IMR-90 (cell line): Measurements from ENCODE around the gene PALLD. TPM values are rescaled to one million over a fixed set of nuclear protein-coding genes. Genes with fewer than 3 reads are reported as not detected.

ENCODE experiments used
- ATAC-seq: fragments of 200-7000 bp; cut with Tn5 transposase; 2 replicates; pipeline ENCODE4 v1.9.1; 2020; ENCODE audit warnings: low read depth, mild to moderate bottlenecking, moderate library complexity
- BruUV-seq: library from RNA; stranded (reverse); fragments of 400-500 nt; replicated peaks from 2 replicates; lab custom pipeline; 2021; lab: Mats Ljungman, UMichigan
- CTCF ChIA-PET: fragments of 300-600 bp; formaldehyde crosslinking; extraction: SDS; loops from one replicate; lab custom pipeline; 2021; ENCODE audit warnings: antibody characterized with exemption; lab: Yijun Ruan, JAX
- POLR2A ChIA-PET: fragments of 300-600 bp; sonication (Branson Sonifier 250); formaldehyde crosslinking; loops from one replicate; lab custom pipeline; 2022; ENCODE audit warnings: antibody characterized with exemption; ENCODE audit not compliant: unreplicated experiment; lab: Charles Lee
- DNase-seq: peaks from one replicate; pipeline ENCODE4 v3.0.0; 2013
- H2AFZ ChIP-seq: replicated peaks from 2 replicates; pipeline ENCODE3; 2013; ENCODE audit warnings: low read length, mild to moderate bottlenecking; ENCODE audit not compliant: poor library complexity
- H2AK5ac ChIP-seq: 2 replicates; pipeline ENCODE4 v1.6.1; 2013; ENCODE audit warnings: low read depth, low read length, inconsistent platforms
- H2AK9ac ChIP-seq: replicated peaks from 2 replicates; pipeline ENCODE3; 2013; ENCODE audit warnings: mild to moderate bottlenecking, low read depth, low read length, moderate library complexity; ENCODE audit not compliant: poor library complexity
- H2BK120ac ChIP-seq: 2 replicates; pipeline ENCODE4 v1.6.1; 2013; ENCODE audit warnings: low read depth, low read length, inconsistent platforms
- H2BK15ac ChIP-seq: 3 replicates; pipeline ENCODE4 v1.6.1; 2013; ENCODE audit warnings: low read depth, low read length, inconsistent platforms
- H2BK20ac ChIP-seq: 2 replicates; pipeline ENCODE4 v1.6.1; 2013; ENCODE audit warnings: low read depth, mild to moderate bottlenecking, inconsistent platforms, low read length, moderate library complexity
- H2BK5ac ChIP-seq: 2 replicates; pipeline ENCODE4 v1.6.1; 2013; ENCODE audit warnings: mild to moderate bottlenecking, low read depth, low read length, inconsistent platforms; ENCODE audit not compliant: poor library complexity, severe bottlenecking
- H3K14ac ChIP-seq: replicated peaks from 2 replicates; pipeline ENCODE4 v1.6.1; 2013; ENCODE audit warnings: low read depth, low read length, inconsistent platforms
- H3K18ac ChIP-seq: 2 replicates; pipeline ENCODE4 v1.6.1; 2013; ENCODE audit warnings: low read depth, low read length, control low read depth
- H3K23ac ChIP-seq: 2 replicates; pipeline ENCODE4 v1.6.1; 2013; ENCODE audit warnings: low read depth, low read length, inconsistent platforms
- H3K27ac ChIP-seq: 2 replicates; pipeline ENCODE4 v1.5.1; 2013; ENCODE audit warnings: mild to moderate bottlenecking, control low read depth, low read length; ENCODE audit not compliant: insufficient read depth
- H3K27me3 ChIP-seq: 2 replicates; pipeline ENCODE4 v1.6.1; 2013; ENCODE audit warnings: low read length; ENCODE audit not compliant: control insufficient read depth, insufficient read depth
- H3K36me3 ChIP-seq: 2 replicates; pipeline ENCODE4 v1.6.1; 2013; ENCODE audit warnings: low read length, mixed read lengths; ENCODE audit not compliant: control insufficient read depth, insufficient read depth
- H3K4ac ChIP-seq: 2 replicates; pipeline ENCODE4 v1.6.1; 2013; ENCODE audit warnings: low read depth, low read length, inconsistent platforms
- H3K4me1 ChIP-seq: 2 replicates; pipeline ENCODE4 v1.6.1; 2013; ENCODE audit warnings: low read length, mixed read lengths; ENCODE audit not compliant: control insufficient read depth, insufficient read depth
- H3K4me2 ChIP-seq: 2 replicates; pipeline ENCODE4 v1.6.1; 2013; ENCODE audit warnings: low read depth, mild to moderate bottlenecking, control low read depth, low read length, moderate library complexity
- H3K4me3 ChIP-seq: 2 replicates; pipeline ENCODE4 v1.5.1; 2013; ENCODE audit warnings: low read depth, mild to moderate bottlenecking, control low read depth, low read length, moderate library complexity; ENCODE audit not compliant: insufficient read depth
- H3K56ac ChIP-seq: 2 replicates; pipeline ENCODE4 v1.6.1; 2013; ENCODE audit warnings: low read length, inconsistent platforms; ENCODE audit not compliant: insufficient read depth; ENCODE audit errors: extremely low read depth
- H3K79me1 ChIP-seq, 2 experiments: 2 replicates each; pipeline ENCODE4 v1.6.1; 2013; ENCODE audit warnings: low read length in 2 of 2, inconsistent platforms in 1 of 2, low read depth in 1 of 2
- H3K9ac ChIP-seq: 2 replicates; pipeline ENCODE4 v1.6.1; 2013; ENCODE audit warnings: low read depth, low read length, control low read depth
- H3K9me1 ChIP-seq: 2 replicates; pipeline ENCODE4 v1.6.1; 2013; ENCODE audit warnings: low read length, inconsistent platforms; ENCODE audit not compliant: insufficient read depth
- H3K9me3 ChIP-seq: 2 replicates; pipeline ENCODE4 v1.6.1; 2013; ENCODE audit warnings: low read length; ENCODE audit not compliant: control insufficient read depth, insufficient read depth
- H4K20me1 ChIP-seq: 2 replicates; pipeline ENCODE4 v1.6.1; 2013; ENCODE audit warnings: low read length, inconsistent platforms; ENCODE audit not compliant: insufficient read depth
- H4K5ac ChIP-seq: 2 replicates; pipeline ENCODE4 v1.6.1; 2013; ENCODE audit warnings: mild to moderate bottlenecking, low read depth, low read length, control low read depth
- H4K8ac ChIP-seq, 2 experiments: 2 replicates each; pipeline ENCODE4 v1.6.1; 2013; ENCODE audit warnings: low read depth in 2 of 2, low read length in 2 of 2, control low read depth in 1 of 2, inconsistent platforms in 1 of 2
- H4K91ac ChIP-seq: 2 replicates; pipeline ENCODE4 v1.6.1; 2013; ENCODE audit warnings: low read depth, low read length, inconsistent platforms; ENCODE audit not compliant: insufficient read depth
- BHLHE40 ChIP-seq: fragments of 150-350 bp; IDR thresholded peaks from 2 replicates; pipeline ENCODE4 v1.6.1; 2016; ENCODE audit warnings: mild to moderate bottlenecking, low read depth, low read length
- CEBPB ChIP-seq: IDR thresholded peaks from 2 replicates; pipeline ENCODE4 v1.6.1; 2012; ENCODE audit warnings: low read depth, low read length, improper control_type of control experiment
- CHD1 ChIP-seq: IDR thresholded peaks from 2 replicates; pipeline ENCODE4 v1.6.1; 2012; ENCODE audit warnings: low read depth, low read length, improper control_type of control experiment
- ELK1 ChIP-seq: fragments of 150-350 bp; IDR thresholded peaks from 2 replicates; pipeline ENCODE4 v1.6.1; 2016; ENCODE audit warnings: low read depth, mild to moderate bottlenecking, low read length, moderate library complexity, borderline replicate concordance
- FOS ChIP-seq: fragments of 150-350 bp; IDR thresholded peaks from 2 replicates; pipeline ENCODE4 v1.6.1; 2016; ENCODE audit warnings: low read depth, low read length
- MAFK ChIP-seq: IDR thresholded peaks from 2 replicates; pipeline ENCODE4 v1.6.1; 2012; ENCODE audit warnings: low read depth, low read length, improper control_type of control experiment
- MAZ ChIP-seq: IDR thresholded peaks from 2 replicates; pipeline ENCODE4 v1.6.1; 2012; ENCODE audit warnings: low read depth, mild to moderate bottlenecking, low read length, improper control_type of control experiment, moderate library complexity, borderline replicate concordance
- RAD21 ChIP-seq: IDR thresholded peaks from 2 replicates; pipeline ENCODE4 v1.6.1; 2012; ENCODE audit warnings: low read length, improper control_type of control experiment
- RCOR1 ChIP-seq: IDR thresholded peaks from 2 replicates; pipeline ENCODE4 v1.6.1; 2012; ENCODE audit warnings: mild to moderate bottlenecking, low read length, improper control_type of control experiment; ENCODE audit not compliant: insufficient replicate concordance
- SMC3 ChIP-seq: fragments of 150-350 bp; IDR thresholded peaks from 2 replicates; pipeline ENCODE4 v1.6.1; 2016; ENCODE audit warnings: low read depth, mild to moderate bottlenecking, antibody characterized with exemption, low read length, moderate library complexity
- USF2 ChIP-seq: fragments of 150-350 bp; IDR thresholded peaks from 2 replicates; pipeline ENCODE4 v1.6.1; 2017; ENCODE audit warnings: mild to moderate bottlenecking, antibody characterized with exemption, low read length, low read depth
- WGBS, 2 experiments: methylation state at CpG; one replicate each; pipeline versions ENCODE4 v1.1.5 to v1.1.7; 2013; ENCODE audit warnings: missing lambda C conversion rate in 2 of 2; ENCODE audit not compliant: insufficient read length in 1 of 2; ENCODE audit errors: extremely low coverage in 2 of 2; 5-methylcytosine and 5-hydroxymethylcytosine counted together
- dilution Hi-C: fragments of 300-500 bp; cut with HindIII; formaldehyde crosslinking; loops from one replicate; pipeline ENCODE4 v1.14.3; 2018; ENCODE audit warnings: low sequenced_read_pairs; ENCODE audit not compliant: unreplicated experiment
- in situ Hi-C: fragments of 300-500 bp; cut with MboI; formaldehyde crosslinking; loops from 3 replicates; pipeline ENCODE4 v1.14.3; 2019; ENCODE audit warnings: low sequenced_read_pairs, inconsistent platforms, mixed read lengths
- intact Hi-C: fragments of 100-400 bp; cut with micrococcal nuclease; formaldehyde crosslinking; loops from 2 replicates; pipeline ENCODE4 v1.10.0; 2022
- polyA plus RNA-seq, 3 experiments: library from polyadenylated mRNA; depleted of rRNA; stranded (reverse); fragments of >200 nt; gene quantifications; 2 replicates each; pipeline ENCODE4 v1.2.3, GENCODE V29; 2012; ENCODE audit warnings: low replicate concordance in 1 of 3
- total RNA-seq: library from RNA; depleted of rRNA; stranded (reverse); fragments of >200 nt; gene quantifications from 2 replicates; pipeline ENCODE4 v1.2.3, GENCODE V29; 2012
- TF ChIP-seq, protein P1 (sequence below): conservative IDR thresholded peaks from 2 replicates; pipeline ENCODE4 v1.5.1; 2012; ENCODE audit warnings: mild to moderate bottlenecking, low read depth, low read length, improper control_type of control experiment

Gene PALLD
- total and polyA plus RNA-seq, 2 of the 4 experiments (the other 2 are of a cell fraction), result 91.0 to 91.9 TPM

- CTCF ChIA-PET, result interaction anchor here (0.6 kb wide), 1 partner anchor 114 kb away, joined by 3 read pairs; no protein-coding TSS in a partner anchor
- no peak for ATAC-seq
Observed at GRCh38 chr4:168643796-168644159, 146.9 kb downstream of the PALLD start.

More at GRCh38 chr4:168643796-168644159, 146.9 kb downstream of the PALLD start:
- H3K23ac ChIP-seq, result 0 out of 2 replicates have a peak overlapping the region, but pooled peaks have one; percentile 31
- H2BK5ac ChIP-seq, result no peak overlapping the region
- H3K36me3 ChIP-seq, result no peaks in the 10 kb centered on the region
- no peak overlapping the region for H2BK20ac ChIP-seq
- intact Hi-C loops (no loop called here), in situ Hi-C loops (no loop called here), dilution Hi-C loops (no loop called here)
- no peak overlapping the region for H3K9ac ChIP-seq
- no CpG with 5 or more reads among the region's 3 CpGs for WGBS, 2 experiments
- H3K14ac ChIP-seq, result no peak overlapping the region
- 0 out of 2 replicates have a peak, but pooled peaks cover 2% of the 10 kb centered on the region for H3K4me1 ChIP-seq
- H3K9me1 ChIP-seq, result peaks cover 4% of the 10 kb centered on the region; the same call in 1 of the 2 replicates
- no peak overlapping the region for H2BK120ac ChIP-seq
- H2AFZ ChIP-seq, result no peak overlapping the region
- H4K5ac ChIP-seq, result no peak overlapping the region
- H4K8ac ChIP-seq, result no peak overlapping the region
- no peak overlapping the region for H3K27ac ChIP-seq
- H3K27me3 ChIP-seq, result no peaks in the 10 kb centered on the region
- no peaks in the 10 kb centered on the region for H4K20me1 ChIP-seq
- H2AK5ac ChIP-seq, result no peak overlapping the region
- H3K56ac ChIP-seq, result no peak overlapping the region
- no peak overlapping the region for H2AK9ac ChIP-seq
- no peak overlapping the region for H3K18ac ChIP-seq
- H3K4me3 ChIP-seq, result no peak overlapping the region
- no peak overlapping the region for H3K4me2 ChIP-seq
- POLR2A ChIA-PET, result interaction anchor here (0.7 kb wide), 1 partner anchor 9 kb away, joined by 8 read pairs; no protein-coding TSS in a partner anchor
- H3K4ac ChIP-seq, result no peak overlapping the region
- H4K91ac ChIP-seq, result no peak overlapping the region
- peaks cover 0 to 1% of the 10 kb centered on the region in 2 experiments; a peak in 1 of 4 replicates for H3K79me1 ChIP-seq
- H3K9me3 ChIP-seq, result no peaks in the 10 kb centered on the region
- no peak for TF ChIP-seq ELK1
- TF ChIP-seq USF2, result no peak
- no peak for TF ChIP-seq FOS
- no peak for TF ChIP-seq BHLHE40
- no peak for TF ChIP-seq MAFK
- no peak for TF ChIP-seq RCOR1
- TF ChIP-seq RAD21, result no peak
- TF ChIP-seq, protein P1, sequence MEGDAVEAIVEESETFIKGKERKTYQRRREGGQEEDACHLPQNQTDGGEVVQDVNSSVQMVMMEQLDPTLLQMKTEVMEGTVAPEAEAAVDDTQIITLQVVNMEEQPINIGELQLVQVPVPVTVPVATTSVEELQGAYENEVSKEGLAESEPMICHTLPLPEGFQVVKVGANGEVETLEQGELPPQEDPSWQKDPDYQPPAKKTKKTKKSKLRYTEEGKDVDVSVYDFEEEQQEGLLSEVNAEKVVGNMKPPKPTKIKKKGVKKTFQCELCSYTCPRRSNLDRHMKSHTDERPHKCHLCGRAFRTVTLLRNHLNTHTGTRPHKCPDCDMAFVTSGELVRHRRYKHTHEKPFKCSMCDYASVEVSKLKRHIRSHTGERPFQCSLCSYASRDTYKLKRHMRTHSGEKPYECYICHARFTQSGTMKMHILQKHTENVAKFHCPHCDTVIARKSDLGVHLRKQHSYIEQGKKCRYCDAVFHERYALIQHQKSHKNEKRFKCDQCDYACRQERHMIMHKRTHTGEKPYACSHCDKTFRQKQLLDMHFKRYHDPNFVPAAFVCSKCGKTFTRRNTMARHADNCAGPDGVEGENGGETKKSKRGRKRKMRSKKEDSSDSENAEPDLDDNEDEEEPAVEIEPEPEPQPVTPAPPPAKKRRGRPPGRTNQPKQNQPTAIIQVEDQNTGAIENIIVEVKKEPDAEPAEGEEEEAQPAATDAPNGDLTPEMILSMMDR, result no peak
- TF ChIP-seq SMC3, result no peak
- TF ChIP-seq CHD1, result no peak
- no peak for TF ChIP-seq MAZ
- no peak for TF ChIP-seq CEBPB
- DNase-seq, result no peak
- BruUV-seq, result no TSS peak
- no peak overlapping the region for H2BK15ac ChIP-seq
